ENCODE data around the gene IL16.
"Not testable (repeated sequence)": the region's sequence is repeated elsewhere in the genome, so short reads cannot be mapped to it uniquely, and the experiment has no call there.

The IL16 gene

GRCh38 chr15:81196576-81197254, at the start of gene IL16:
Gene IL16 (plus strand): TSS chr15:81196879. CDS start chr15:81225400, 28,521 bp downstream.
- no peak for DNase-seq (ENCODE audit: low read depth, low spot score)
- H3K27ac ChIP-seq, result no peak within 1 kb of the TSS
- TF ChIP-seq EZH2 (IDR thresholded peaks at IDR 0.05), result no peak
- no peak for TF ChIP-seq FOXP2 (optimal IDR thresholded peaks at IDR 0.05; ENCODE audit: control extremely low read depth, extremely low read length, insufficient read depth)
- no peak for TF ChIP-seq POLR2AphosphoS5 (IDR thresholded peaks at IDR 0.05; ENCODE audit: borderline replicate concordance, low read depth, low read length)

DNA sequence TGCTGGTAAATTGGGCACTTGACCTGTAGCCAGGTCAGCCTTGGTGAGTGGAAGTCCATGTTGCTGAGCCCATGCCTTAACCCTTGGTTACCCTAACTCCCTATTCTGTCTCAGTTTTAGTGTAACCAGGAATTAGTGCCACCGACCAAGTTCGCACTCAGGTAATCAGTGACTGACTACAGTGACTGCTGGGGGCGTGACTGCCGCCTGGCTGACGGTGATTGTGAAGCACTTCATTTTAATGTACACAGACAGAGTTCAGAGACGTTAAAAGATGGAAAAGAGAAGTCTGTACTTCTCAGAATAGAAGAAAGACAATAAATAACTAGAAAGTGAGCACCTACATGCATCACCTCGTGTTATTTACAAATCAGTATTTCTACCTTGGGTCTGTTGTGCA, 45.3 kb upstream of the IL16 start:
- no peak for DNase-seq (ENCODE audit: low read depth, low spot score)
- no peak for TF ChIP-seq POLR2AphosphoS5 (IDR thresholded peaks at IDR 0.05; ENCODE audit: borderline replicate concordance, low read depth, low read length)
- no peak for TF ChIP-seq EZH2 (IDR thresholded peaks at IDR 0.05)
- no peak for TF ChIP-seq FOXP2 (optimal IDR thresholded peaks at IDR 0.05; ENCODE audit: control extremely low read depth, extremely low read length, insufficient read depth)
- H3K36me3 ChIP-seq (ENCODE audit: insufficient read depth, low read length), result no peaks in the 10 kb centered on the region
- no peak overlapping the region for H3K27ac ChIP-seq
- H3K4me3 ChIP-seq, result no peak overlapping the region
- no peaks in the 10 kb centered on the region for H3K9me3 ChIP-seq (ENCODE audit: low read depth, low read length)
- H3K9ac ChIP-seq (ENCODE audit: insufficient read length), result no peak overlapping the region

More at GRCh38 chr15:81196576-81197254, at the start of gene IL16:
- H3K9ac ChIP-seq (ENCODE audit: insufficient read length), result no peak within 1 kb of the TSS
- H3K4me3 ChIP-seq, result no peak within 1 kb of the TSS
- no peaks in the 10 kb centered on the region for H3K36me3 ChIP-seq (ENCODE audit: insufficient read depth, low read length)
- H3K9me3 ChIP-seq (ENCODE audit: low read depth, low read length), result no peaks in the 10 kb centered on the region

- H3K9ac ChIP-seq (ENCODE audit: insufficient read length), result no peak overlapping the region
- no peaks in the 10 kb centered on the region for H3K36me3 ChIP-seq (ENCODE audit: insufficient read depth, low read length)
Observed at GRCh38 chr15:81152339-81152738, 44.3 kb upstream of the IL16 start.

DNA sequence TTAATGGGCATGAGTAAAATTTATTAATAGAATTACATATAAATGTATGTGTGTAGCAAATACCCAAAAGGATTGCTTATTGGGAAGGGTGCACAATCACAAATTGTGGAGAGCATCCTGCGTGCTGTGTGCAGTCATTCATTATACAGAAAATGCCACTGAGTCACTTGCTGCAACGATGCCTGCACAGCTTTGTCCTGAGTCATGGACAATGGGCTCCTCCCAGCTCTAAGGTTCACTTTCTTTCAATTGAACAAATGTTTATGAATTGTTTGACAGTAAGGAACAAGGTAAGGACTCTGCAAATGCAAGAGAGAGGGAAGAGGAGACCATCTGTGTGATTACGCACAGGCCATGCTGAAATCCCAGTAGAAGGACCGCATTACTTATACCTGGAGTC, 43.9 kb upstream of the IL16 start:
- DNase-seq (ENCODE audit: low read depth, low spot score), result no peak
- H3K9ac ChIP-seq (ENCODE audit: insufficient read length), result no peak overlapping the region
- no peak overlapping the region for H3K4me3 ChIP-seq
- TF ChIP-seq FOXP2 (optimal IDR thresholded peaks at IDR 0.05; ENCODE audit: control extremely low read depth, extremely low read length, insufficient read depth) (no peak), POLR2AphosphoS5 (IDR thresholded peaks at IDR 0.05; ENCODE audit: borderline replicate concordance, low read depth, low read length) (no peak), EZH2 (IDR thresholded peaks at IDR 0.05) (no peak)
- no peaks in the 10 kb centered on the region for H3K9me3 ChIP-seq (ENCODE audit: low read depth, low read length)
- H3K27ac ChIP-seq, result no peak overlapping the region
- no peaks in the 10 kb centered on the region for H3K36me3 ChIP-seq (ENCODE audit: insufficient read depth, low read length)

More at GRCh38 chr15:81152339-81152738, 44.3 kb upstream of the IL16 start:
- Histone ChIP-seq H3K27ac (no peak overlapping the region), H3K4me3 (no peak overlapping the region), H3K9me3 (ENCODE audit: low read depth, low read length) (no peaks in the 10 kb centered on the region)
- TF ChIP-seq EZH2 (IDR thresholded peaks at IDR 0.05) (no peak), FOXP2 (optimal IDR thresholded peaks at IDR 0.05; ENCODE audit: control extremely low read depth, extremely low read length, insufficient read depth) (no peak), POLR2AphosphoS5 (IDR thresholded peaks at IDR 0.05; ENCODE audit: borderline replicate concordance, low read depth, low read length) (no peak)
- no peak for DNase-seq (ENCODE audit: low read depth, low spot score)

GRCh38 chr15:81155375-81156218, 41.1 kb upstream of the IL16 start:
- Histone ChIP-seq H3K9ac (ENCODE audit: insufficient read length) (no peak overlapping the region), H3K36me3 (ENCODE audit: insufficient read depth, low read length) (no peaks in the 10 kb centered on the region), H3K27ac (no peak overlapping the region), H3K4me3 (no peak overlapping the region), H3K9me3 (ENCODE audit: low read depth, low read length) (no peaks in the 10 kb centered on the region)
- no peak for DNase-seq (ENCODE audit: low read depth, low spot score)
- TF ChIP-seq EZH2 (IDR thresholded peaks at IDR 0.05) (no peak), POLR2AphosphoS5 (IDR thresholded peaks at IDR 0.05; ENCODE audit: borderline replicate concordance, low read depth, low read length) (no peak), FOXP2 (optimal IDR thresholded peaks at IDR 0.05; ENCODE audit: control extremely low read depth, extremely low read length, insufficient read depth) (no peak)

DNA sequence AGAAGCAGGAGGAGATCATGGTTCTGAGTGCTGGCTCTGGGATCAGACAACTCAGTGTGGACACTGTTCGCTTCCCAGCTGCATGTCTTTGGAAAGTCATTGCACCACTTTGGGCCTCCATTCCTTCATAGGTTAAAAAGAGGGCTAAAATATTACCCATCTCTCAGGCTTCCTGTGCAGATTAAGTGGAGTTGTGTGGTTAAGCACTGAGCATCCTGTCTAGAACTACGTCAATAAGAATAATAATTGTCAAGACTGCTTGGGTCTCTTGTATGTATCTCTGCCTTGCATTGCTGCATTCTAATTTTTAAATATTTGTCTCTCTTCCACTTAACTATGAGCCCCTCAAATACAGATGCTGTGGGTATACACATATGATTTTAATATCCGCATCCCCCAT, 40.4 kb upstream of the IL16 start:
- no peak overlapping the region for H3K9ac ChIP-seq (ENCODE audit: insufficient read length)
- no peak overlapping the region for H3K27ac ChIP-seq
- DNase-seq (ENCODE audit: low read depth, low spot score), result no peak
- TF ChIP-seq FOXP2 (optimal IDR thresholded peaks at IDR 0.05; ENCODE audit: control extremely low read depth, extremely low read length, insufficient read depth), result no peak
- TF ChIP-seq POLR2AphosphoS5 (IDR thresholded peaks at IDR 0.05; ENCODE audit: borderline replicate concordance, low read depth, low read length), result no peak
- no peak overlapping the region for H3K4me3 ChIP-seq
- H3K9me3 ChIP-seq (ENCODE audit: low read depth, low read length), result no peaks in the 10 kb centered on the region
- H3K36me3 ChIP-seq (ENCODE audit: insufficient read depth, low read length), result no peaks in the 10 kb centered on the region

DNA sequence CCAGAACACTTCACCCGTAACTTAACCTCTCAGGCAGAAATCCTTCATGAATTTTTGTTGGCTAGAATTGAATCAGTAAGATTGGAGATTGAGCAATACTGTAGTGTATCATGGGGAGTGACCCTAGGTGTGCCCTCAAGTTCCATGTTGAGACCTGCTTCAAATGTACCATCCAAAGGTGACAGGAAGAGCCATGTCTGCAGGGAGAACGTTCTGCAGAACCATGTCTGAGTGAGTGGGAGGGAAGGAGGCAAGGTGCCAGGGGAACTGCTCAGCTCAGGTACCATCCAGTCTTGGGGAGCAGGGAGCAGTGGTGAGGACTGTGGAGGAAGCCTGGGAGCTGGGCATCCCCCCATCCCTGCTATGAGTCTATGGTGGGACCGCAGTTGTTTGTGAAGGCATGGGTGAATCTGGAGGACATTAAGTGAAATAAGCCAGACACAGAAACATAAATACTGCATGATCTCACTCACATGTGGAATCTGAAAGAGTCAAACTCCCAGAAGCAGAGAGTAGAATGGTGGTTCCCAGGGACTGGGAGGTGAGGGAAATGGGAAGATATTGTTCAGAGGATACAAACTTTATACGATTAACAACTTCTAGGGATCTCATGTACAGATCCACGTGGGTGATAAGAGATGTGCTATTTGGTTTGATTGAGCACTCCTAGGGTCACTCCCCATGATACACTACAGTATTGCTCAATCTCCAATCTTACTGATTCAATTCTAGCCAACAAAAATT, 39.3 kb upstream of the IL16 start:
- no peak for TF ChIP-seq POLR2AphosphoS5 (IDR thresholded peaks at IDR 0.05; ENCODE audit: borderline replicate concordance, low read depth, low read length)
- no peak for TF ChIP-seq FOXP2 (optimal IDR thresholded peaks at IDR 0.05; ENCODE audit: control extremely low read depth, extremely low read length, insufficient read depth)
- no peak for TF ChIP-seq EZH2 (IDR thresholded peaks at IDR 0.05)
- Histone ChIP-seq H3K27ac (no peak overlapping the region), H3K9ac (ENCODE audit: insufficient read length) (no peak overlapping the region), H3K36me3 (ENCODE audit: insufficient read depth, low read length) (no peaks in the 10 kb centered on the region), H3K4me3 (no peak overlapping the region), H3K9me3 (ENCODE audit: low read depth, low read length) (no peaks in the 10 kb centered on the region)
- DNase-seq (ENCODE audit: low read depth, low spot score), result no peak

- H3K36me3 ChIP-seq (ENCODE audit: insufficient read depth, low read length), result no peaks in the 10 kb centered on the region
- no peak overlapping the region for H3K4me3 ChIP-seq
- H3K9ac ChIP-seq (ENCODE audit: insufficient read length), result no peak overlapping the region
- no peak overlapping the region for H3K27ac ChIP-seq
- TF ChIP-seq POLR2AphosphoS5 (IDR thresholded peaks at IDR 0.05; ENCODE audit: borderline replicate concordance, low read depth, low read length) (no peak), FOXP2 (optimal IDR thresholded peaks at IDR 0.05; ENCODE audit: control extremely low read depth, extremely low read length, insufficient read depth) (no peak), EZH2 (IDR thresholded peaks at IDR 0.05) (no peak)
- DNase-seq (ENCODE audit: low read depth, low spot score), result no peak
- H3K9me3 ChIP-seq (ENCODE audit: low read depth, low read length), result no peaks in the 10 kb centered on the region
Observed at GRCh38 chr15:81157939-81158223, 38.8 kb upstream of the IL16 start.

DNA sequence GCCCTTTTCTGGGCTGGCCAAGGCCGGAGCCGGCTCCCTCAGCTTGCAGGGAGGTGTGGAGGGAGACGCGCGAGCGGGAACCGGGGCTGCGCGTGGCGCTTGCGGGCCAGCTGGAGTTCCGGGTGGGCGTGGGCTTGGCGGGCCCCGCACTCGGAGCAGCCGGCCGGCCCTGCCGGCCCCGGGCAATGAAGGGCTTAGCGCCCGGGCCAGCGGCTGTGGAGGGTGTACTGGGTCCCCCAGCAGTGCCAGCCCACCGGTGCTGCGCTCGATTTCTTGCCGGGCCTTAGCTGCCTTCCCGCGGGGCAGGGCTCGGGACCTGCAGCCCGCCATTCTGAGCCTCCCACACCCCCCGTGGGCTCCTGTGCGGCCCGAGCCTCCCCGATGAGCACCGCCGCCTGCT, 38.1 kb upstream of the IL16 start:
- H3K27ac ChIP-seq; H3K9me3 ChIP-seq (ENCODE audit: low read depth, low read length); DNase-seq (ENCODE audit: low read depth, low spot score); H3K9ac ChIP-seq (ENCODE audit: insufficient read length); H3K36me3 ChIP-seq (ENCODE audit: insufficient read depth, low read length); H3K4me3 ChIP-seq: not testable (repeated sequence)

Data from SK-N-MC (cell line).